HepG2 (cell line): ENCODE data around the gene TMTC1. TPM values are rescaled to one million over a fixed set of nuclear protein-coding genes. Genes with fewer than 3 reads are reported as not detected.

ENCODE experiments used
- ATAC-seq: fragments of 200-7000 bp; cut with Tn5 transposase; 3 replicates; pipeline ENCODE4 v1.9.1; 2020; ENCODE audit warnings: mild to moderate bottlenecking, moderate library complexity
- Bru-seq: library from RNA; stranded (reverse); fragments of 400-500 nt; gene quantifications from one replicate; lab custom pipeline; 2021; lab: Mats Ljungman, UMichigan
- BruChase-seq, 2 experiments: library from RNA; stranded (reverse); fragments of 400-500 nt; gene quantifications; one replicate each; lab custom pipeline; 2021; lab: Mats Ljungman, UMichigan
- BruUV-seq: library from RNA; stranded (reverse); fragments of 400-500 nt; replicated peaks from 2 replicates; lab custom pipeline; 2021; lab: Mats Ljungman, UMichigan
- CTCF ChIA-PET: fragments of 300-600 bp; formaldehyde crosslinking; extraction: SDS; loops from one replicate; lab custom pipeline; 2021; ENCODE audit warnings: low total read pairs, inconsistent platforms, low intra/inter-chr PET ratio; lab: Yijun Ruan, JAX
- POLR2A ChIA-PET: fragments of 350-600 bp; sonication (Branson Sonifier 250); formaldehyde crosslinking; loops from one replicate; lab custom pipeline; 2020; ENCODE audit warnings: antibody characterized with exemption, inconsistent platforms; lab: Yijun Ruan, JAX
- DNase-seq: peaks from one replicate; pipeline ENCODE4 v3.0.0-alpha.2; 2015; ENCODE audit warnings: low spot score
- FAIRE-seq: peaks from 3 replicates; lab custom pipeline; 2011; peaks lifted over from hg19 to GRCh38; lab: Jason Lieb, UNC
- H2AFZ ChIP-seq: one replicate; pipeline ENCODE4 v1.6.1; 2011; ENCODE audit warnings: low read length, inconsistent platforms
- H3K27ac ChIP-seq: fragments of 300-600 bp; 3 replicates; pipeline ENCODE4 v1.8.0; 2011; ENCODE audit warnings: mixed run types, mild to moderate bottlenecking, mixed read lengths, low read length, inconsistent platforms; ENCODE audit not compliant: insufficient read depth; ENCODE audit errors: extremely low read length
- H3K27me3 ChIP-seq, 2 experiments: fragments of 200-600 bp in 1 of 2; 2 replicates in 1 of 2; 3 replicates in 1 of 2; pipeline versions ENCODE4 v1.6.0 to v1.8.0; 2011; ENCODE audit warnings: low read length in 2 of 2, mild to moderate bottlenecking in 2 of 2, moderate library complexity in 2 of 2, inconsistent platforms in 1 of 2; ENCODE audit not compliant: insufficient read depth in 2 of 2, control insufficient read depth in 1 of 2
- H3K36me3 ChIP-seq, 2 experiments: fragments of 200-600 bp in 1 of 2; replicated peaks in 1 of 2; 2 replicates in 1 of 2; 3 replicates in 1 of 2; pipeline versions ENCODE4 v1.5.1 to v1.8.0; 2011; ENCODE audit warnings: low read length in 2 of 2, inconsistent platforms in 1 of 2; ENCODE audit not compliant: insufficient read depth in 2 of 2, control insufficient read depth in 1 of 2
- H3K4me1 ChIP-seq: 2 replicates; pipeline ENCODE4 v1.5.1; 2012; ENCODE audit warnings: low read length, inconsistent platforms; ENCODE audit not compliant: insufficient read depth
- H3K4me2 ChIP-seq: 2 replicates; pipeline ENCODE4 v1.6.0; 2011; ENCODE audit warnings: low read depth, low read length, inconsistent platforms
- H3K4me3 ChIP-seq, 3 experiments: fragments of 200-600 bp in 1 of 3; sonication (generic), shearing (Covaris generic) in 1 of 3; replicated peaks in 1 of 3; 2 replicates each; pipeline ENCODE4 v1.5.1; 2011 to 2016; ENCODE audit warnings: low read length in 3 of 3, inconsistent platforms in 2 of 3, low read depth in 2 of 3, mild to moderate bottlenecking in 2 of 3, control low read depth in 1 of 3, mixed read lengths in 1 of 3; ENCODE audit not compliant: insufficient read depth in 1 of 3
- H3K79me2 ChIP-seq: one replicate; pipeline ENCODE4 v1.6.1; 2011; ENCODE audit warnings: low read length, inconsistent platforms; ENCODE audit not compliant: insufficient read depth
- H3K9ac ChIP-seq: 2 replicates; pipeline ENCODE4 v1.6.0; 2011; ENCODE audit warnings: mild to moderate bottlenecking, low read depth, low read length, inconsistent platforms; ENCODE audit not compliant: insufficient read depth
- H3K9me3 ChIP-seq: 2 replicates; pipeline ENCODE4 v1.5.1; 2012; ENCODE audit warnings: mild to moderate bottlenecking, low read length
- H4K20me1 ChIP-seq: 2 replicates; pipeline ENCODE4 v1.6.0; 2011; ENCODE audit warnings: inconsistent platforms, mild to moderate bottlenecking, low read length, moderate library complexity; ENCODE audit not compliant: insufficient read depth
- EZH2 ChIP-seq: conservative IDR thresholded peaks from 2 replicates; pipeline ENCODE4 v1.6.1; 2012; ENCODE audit warnings: mild to moderate bottlenecking, low read depth, low read length, moderate library complexity
- GABPB1 ChIP-seq: IDR thresholded peaks from 2 replicates; pipeline ENCODE4 v1.6.1; 2016; ENCODE audit warnings: mild to moderate bottlenecking, missing genetic modification reagents, moderate library complexity, missing compliant biosample characterization
- HNRNPLL ChIP-seq: fragments of 200-400 bp; formaldehyde crosslinking; IDR thresholded peaks from 2 replicates; pipeline ENCODE4 v1.6.1; 2017; ENCODE audit warnings: mild to moderate bottlenecking, low read depth, low read length; ENCODE audit not compliant: poor library complexity, severe bottlenecking
- RFXANK ChIP-seq: IDR thresholded peaks from 2 replicates; pipeline ENCODE4 v1.6.1; 2016
- SATB2 ChIP-seq: sonication (generic); formaldehyde crosslinking; IDR thresholded peaks from 2 replicates; pipeline ENCODE4 v1.5.0; 2020; ENCODE audit warnings: missing genetic modification reagents
- SIN3A ChIP-seq: IDR thresholded peaks from 2 replicates; pipeline ENCODE4 v1.6.1; 2011; ENCODE audit warnings: low read depth, mild to moderate bottlenecking, control low read depth, low read length, borderline replicate concordance
- STAT5B ChIP-seq: sonication (generic); formaldehyde crosslinking; IDR thresholded peaks from 2 replicates; pipeline ENCODE4 v1.4.0; 2020; ENCODE audit warnings: missing genetic modification reagents
- ZNF317 ChIP-seq: sonication (generic); formaldehyde crosslinking; IDR thresholded peaks from 2 replicates; pipeline ENCODE4 v1.5.0; 2020; ENCODE audit warnings: mild to moderate bottlenecking, missing genetic modification reagents
- ZNF331 ChIP-seq: sonication (generic); formaldehyde crosslinking; IDR thresholded peaks from 2 replicates; pipeline ENCODE4 v1.4.0; 2020; ENCODE audit warnings: missing genetic modification reagents
- ZNF567 ChIP-seq: sonication (generic); formaldehyde crosslinking; IDR thresholded peaks from 2 replicates; pipeline ENCODE4 v1.8.1; 2023; ENCODE audit warnings: mild to moderate bottlenecking, missing genetic modification reagents, borderline replicate concordance
- ZZZ3 ChIP-seq: sonication (generic); formaldehyde crosslinking; IDR thresholded peaks from 2 replicates; pipeline ENCODE4 v1.4.0; 2020; ENCODE audit warnings: missing genetic modification reagents, mild to moderate bottlenecking, borderline replicate concordance
- WGBS: methylation state at CpG from one replicate; pipeline ENCODE4 v1.1.6; 2017; ENCODE audit warnings: low lambda C conversion rate; 5-methylcytosine and 5-hydroxymethylcytosine counted together
- in situ Hi-C: cut with HindIII; loops from 2 replicates; pipeline ENCODE4 v1.10.0; 2017; ENCODE audit warnings: low pct_unique_long_range_greater_than_20kb; ENCODE audit not compliant: extremely low pct_ligation_motif_present
- intact Hi-C: fragments of 100-400 bp; cut with micrococcal nuclease; formaldehyde crosslinking; loops from one replicate; pipeline ENCODE4 v1.10.0; 2022; ENCODE audit not compliant: unreplicated experiment
- long read RNA-seq, 2 experiments: library from RNA in 1 of 2; library from polyadenylated mRNA in 1 of 2; stranded (forward) in 1 of 2; unstranded in 1 of 2; transcript quantifications; one replicate each; pipeline ENCODE4 v2.0.0, GENCODE V29; 2019 to 2022
- polyA minus RNA-seq, 3 experiments: library from RNA; depleted of rRNA, polyadenylated mRNA; stranded (reverse); fragments of >200 nt; gene quantifications; 2 replicates each; pipeline ENCODE4 v1.2.3, GENCODE V29; 2011; ENCODE audit warnings: low replicate concordance in 1 of 3
- polyA plus RNA-seq, 8 experiments: library from polyadenylated mRNA; depleted of rRNA in 3 of 8; stranded (reverse) in 7 of 8; unstranded in 1 of 8; fragments of >200 nt; fragmentation: Illumina TruSeq in 4 of 8; extraction: Trizol in 4 of 8; gene quantifications; 2 replicates each; pipeline versions ENCODE4 v1.2.1 to v1.2.3, GENCODE V29; 2011 to 2016; ENCODE audit warnings: low read depth in 4 of 8, missing spikeins in 1 of 8, mixed read lengths in 1 of 8; ENCODE audit not compliant: insufficient read depth in 1 of 8
- total RNA-seq, 5 experiments: library from RNA; depleted of rRNA; stranded (reverse); fragments of >200 nt; fragmentation: Illumina TruSeq; extraction: Trizol; gene quantifications; 2 replicates each; pipeline ENCODE4 v1.2.3, GENCODE V29; 2016; ENCODE audit warnings: low read depth in 1 of 5
- TF ChIP-seq, protein P1 (sequence below): sonication (generic); formaldehyde crosslinking; IDR thresholded peaks from 2 replicates; pipeline ENCODE4 v1.8.0; 2022; ENCODE audit warnings: mild to moderate bottlenecking, missing genetic modification reagents
- TF ChIP-seq, protein P2 (sequence below), 2 experiments: IDR thresholded peaks; 2 replicates each; pipeline ENCODE4 v1.6.1; 2011 to 2012; ENCODE audit warnings: low read length in 2 of 2, borderline replicate concordance in 1 of 2, low read depth in 1 of 2, mild to moderate bottlenecking in 1 of 2, moderate library complexity in 1 of 2

TMTC1 gene
- 1.4 and 1.8 TPM in 2 replicates for total RNA-seq (2016; rRNA removed; fragmentation: Illumina TruSeq; extraction: Trizol)
- 0.35 and 0.71 TPM in 2 replicates for total RNA-seq (2016; cell fraction: cytosol; rRNA removed; fragmentation: Illumina TruSeq; extraction: Trizol; ENCODE audit: low read depth)
- total RNA-seq (2016; cell fraction: insoluble cytoplasmic fraction; rRNA removed; fragmentation: Illumina TruSeq; extraction: Trizol): 1.6 and 1.8 TPM in 2 replicates
- total RNA-seq (2016; cell fraction: membrane; rRNA removed; fragmentation: Illumina TruSeq; extraction: Trizol): 1.00 and 1.1 TPM in 2 replicates
- 2.6 and 2.8 TPM in 2 replicates for total RNA-seq (2016; cell fraction: nucleus; rRNA removed; fragmentation: Illumina TruSeq; extraction: Trizol)
- polyA plus RNA-seq (2011; rRNA removed): 0.69 and 1.1 TPM in 2 replicates
- 0.44 and 0.50 TPM in 2 replicates for polyA plus RNA-seq (2011; cell fraction: cytosol; rRNA removed)
- polyA plus RNA-seq (2011; cell fraction: nucleus; rRNA removed): 0.23 and 0.31 TPM in 2 replicates
- 0.42 and 0.63 TPM in 2 replicates for polyA plus RNA-seq (2012)
- 0.24 and 0.34 TPM in 2 replicates for polyA plus RNA-seq (2016; cell fraction: cytosol; fragmentation: Illumina TruSeq; extraction: Trizol; ENCODE audit: low read depth)
- 0.56 and 1.1 TPM in 2 replicates for polyA plus RNA-seq (2016; cell fraction: insoluble cytoplasmic fraction; fragmentation: Illumina TruSeq; extraction: Trizol; ENCODE audit: low read depth)
- 0.34 and 0.71 TPM in 2 replicates for polyA plus RNA-seq (2016; cell fraction: membrane; fragmentation: Illumina TruSeq; extraction: Trizol; ENCODE audit: low read depth)
- 1.3 and 1.6 TPM in 2 replicates for polyA plus RNA-seq (2016; cell fraction: nucleus; fragmentation: Illumina TruSeq; extraction: Trizol; ENCODE audit: insufficient read depth, low read depth)
- 1.0 and 109 TPM in 2 replicates for polyA minus RNA-seq (2011; rRNA and poly(A)+ RNA removed; ENCODE audit: low replicate concordance)
- 1.1 and 1.4 TPM in 2 replicates for polyA minus RNA-seq (2011; cell fraction: cytosol; rRNA and poly(A)+ RNA removed)
- polyA minus RNA-seq (2011; cell fraction: nucleus; rRNA and poly(A)+ RNA removed): 1.8 and 3.0 TPM in 2 replicates
- Bru-seq, nascent RNA: percentile 30 among the genes with signal in this experiment
- percentile 29 among the genes with signal in this experiment for BruChase-seq, experiment 1, labeled RNA remaining after a 6-hour chase
- percentile 26 among the genes with signal in this experiment for BruChase-seq, experiment 2, labeled RNA remaining after a 2-hour chase
- long read RNA-seq, experiment 1: 0 reads
- long read RNA-seq, experiment 2, partial matches to known transcripts: 1 of 3 reads
- long read RNA-seq, experiment 2, other reads (novel, unspliced or antisense): 2 of 3 reads

DNA sequence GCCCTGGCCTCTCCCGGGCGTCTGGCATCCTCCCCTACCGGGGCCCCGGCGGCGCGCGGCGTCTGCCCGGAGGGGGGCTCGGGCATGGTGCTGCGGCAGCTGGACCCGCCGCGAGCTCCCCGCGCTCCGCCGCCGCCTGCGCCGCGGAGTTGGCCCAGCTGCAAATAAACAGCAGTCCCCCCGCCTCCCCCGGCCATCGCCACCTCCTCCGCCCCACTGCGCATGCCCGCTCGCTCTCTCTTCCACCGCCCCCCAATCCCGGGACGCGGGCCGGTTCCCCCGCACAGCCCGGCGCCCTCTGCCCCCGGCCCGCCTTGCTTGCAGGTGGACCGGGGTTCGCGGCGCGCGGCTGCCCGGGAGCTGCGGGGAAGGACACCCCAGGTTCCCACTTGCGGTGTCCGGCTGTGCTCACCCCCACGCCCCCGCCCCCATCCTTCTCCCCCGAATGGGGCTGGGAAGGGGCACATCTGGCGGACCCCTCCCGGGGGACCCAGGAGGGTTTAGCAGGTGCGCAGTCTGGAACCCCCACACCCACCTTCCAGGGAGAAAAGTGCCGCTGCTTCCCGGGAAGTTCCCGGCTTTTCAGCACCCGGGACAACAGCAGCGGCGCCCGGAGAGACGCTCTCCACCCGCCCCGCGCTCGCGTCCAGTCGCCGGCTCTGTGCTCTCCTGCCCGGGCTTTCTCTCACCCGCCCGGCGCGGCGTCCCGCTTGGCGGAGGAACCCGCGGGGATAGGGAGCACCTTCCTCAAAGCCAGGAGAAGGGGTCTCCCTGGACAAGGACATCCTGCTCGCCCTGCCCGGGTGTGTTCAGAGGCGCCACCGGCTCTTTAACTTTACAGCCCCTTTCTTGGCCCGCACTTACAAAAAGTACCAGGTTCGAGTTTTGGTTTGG is at the start of gene TMTC1:
TMTC1 (minus strand) TSS at position 170 of the 894 bp plus-strand sequence. CDS start 191 bp downstream, outside the sequence.
- H3K9ac ChIP-seq: no peak within 1 kb of the TSS
- DNase-seq: no peak
- H3K27me3 ChIP-seq: peaks cover 0 to 41% of the 10 kb centered on the region in 2 experiments; a peak in 3 of 5 replicates
- intact Hi-C loops: loop anchor here (10.0 kb wide), 1 partner anchor 139 kb away; no protein-coding TSS in a partner anchor
- ChIA-PET CTCF (no interaction called here), POLR2A (no interaction called here)
- H3K4me1 ChIP-seq: 0 out of 2 replicates have a peak, but pooled peaks cover 10% of the 10 kb centered on the region
- in situ Hi-C loops: no loop called here
- no peaks in the 10 kb centered on the region for H3K9me3 ChIP-seq
- FAIRE-seq: no peak
- WGBS: 0% methylated on average over 13 of the region's 87 CpGs
- peak; percentile 89 for ATAC-seq
- no peak within 1 kb of the TSS for H3K27ac ChIP-seq
- H3K4me3 ChIP-seq: peak within 1 kb of the TSS; percentile 54 to 68 (median 56); a peak in 5 of 6 replicates
- H3K79me2 ChIP-seq: no peaks in the 10 kb centered on the region
- BruUV-seq: no TSS peak
- no peaks in the 10 kb centered on the region for H3K36me3 ChIP-seq
- no peaks in the 10 kb centered on the region for H4K20me1 ChIP-seq
- peak within 1 kb of the TSS; percentile 72 for H3K4me2 ChIP-seq
- H2AFZ ChIP-seq: no peak within 1 kb of the TSS
- TF ChIP-seq SATB2 (CRISPR knock-in tag) (no peak), ZNF317 (no peak), ZNF331 (CRISPR knock-in tag) (no peak), STAT5B (CRISPR knock-in tag) (no peak), EZH2 (0 out of 2 replicates have a peak, but pooled peaks have one; percentile 67), ZNF567 (no peak), SIN3A (no peak), HNRNPLL (peak; percentile 24), GABPB1 (CRISPR knock-in tag) (0 out of 2 replicates have a peak, but pooled peaks have one; percentile 28), RFXANK (CRISPR knock-in tag) (no peak), ZZZ3 (CRISPR knock-in tag) (no peak)
- TF ChIP-seq, protein P1, sequence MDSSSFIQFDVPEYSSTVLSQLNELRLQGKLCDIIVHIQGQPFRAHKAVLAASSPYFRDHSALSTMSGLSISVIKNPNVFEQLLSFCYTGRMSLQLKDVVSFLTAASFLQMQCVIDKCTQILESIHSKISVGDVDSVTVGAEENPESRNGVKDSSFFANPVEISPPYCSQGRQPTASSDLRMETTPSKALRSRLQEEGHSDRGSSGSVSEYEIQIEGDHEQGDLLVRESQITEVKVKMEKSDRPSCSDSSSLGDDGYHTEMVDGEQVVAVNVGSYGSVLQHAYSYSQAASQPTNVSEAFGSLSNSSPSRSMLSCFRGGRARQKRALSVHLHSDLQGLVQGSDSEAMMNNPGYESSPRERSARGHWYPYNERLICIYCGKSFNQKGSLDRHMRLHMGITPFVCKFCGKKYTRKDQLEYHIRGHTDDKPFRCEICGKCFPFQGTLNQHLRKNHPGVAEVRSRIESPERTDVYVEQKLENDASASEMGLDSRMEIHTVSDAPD: no peak
- TF ChIP-seq, protein P2, sequence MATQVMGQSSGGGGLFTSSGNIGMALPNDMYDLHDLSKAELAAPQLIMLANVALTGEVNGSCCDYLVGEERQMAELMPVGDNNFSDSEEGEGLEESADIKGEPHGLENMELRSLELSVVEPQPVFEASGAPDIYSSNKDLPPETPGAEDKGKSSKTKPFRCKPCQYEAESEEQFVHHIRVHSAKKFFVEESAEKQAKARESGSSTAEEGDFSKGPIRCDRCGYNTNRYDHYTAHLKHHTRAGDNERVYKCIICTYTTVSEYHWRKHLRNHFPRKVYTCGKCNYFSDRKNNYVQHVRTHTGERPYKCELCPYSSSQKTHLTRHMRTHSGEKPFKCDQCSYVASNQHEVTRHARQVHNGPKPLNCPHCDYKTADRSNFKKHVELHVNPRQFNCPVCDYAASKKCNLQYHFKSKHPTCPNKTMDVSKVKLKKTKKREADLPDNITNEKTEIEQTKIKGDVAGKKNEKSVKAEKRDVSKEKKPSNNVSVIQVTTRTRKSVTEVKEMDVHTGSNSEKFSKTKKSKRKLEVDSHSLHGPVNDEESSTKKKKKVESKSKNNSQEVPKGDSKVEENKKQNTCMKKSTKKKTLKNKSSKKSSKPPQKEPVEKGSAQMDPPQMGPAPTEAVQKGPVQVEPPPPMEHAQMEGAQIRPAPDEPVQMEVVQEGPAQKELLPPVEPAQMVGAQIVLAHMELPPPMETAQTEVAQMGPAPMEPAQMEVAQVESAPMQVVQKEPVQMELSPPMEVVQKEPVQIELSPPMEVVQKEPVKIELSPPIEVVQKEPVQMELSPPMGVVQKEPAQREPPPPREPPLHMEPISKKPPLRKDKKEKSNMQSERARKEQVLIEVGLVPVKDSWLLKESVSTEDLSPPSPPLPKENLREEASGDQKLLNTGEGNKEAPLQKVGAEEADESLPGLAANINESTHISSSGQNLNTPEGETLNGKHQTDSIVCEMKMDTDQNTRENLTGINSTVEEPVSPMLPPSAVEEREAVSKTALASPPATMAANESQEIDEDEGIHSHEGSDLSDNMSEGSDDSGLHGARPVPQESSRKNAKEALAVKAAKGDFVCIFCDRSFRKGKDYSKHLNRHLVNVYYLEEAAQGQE (IDR thresholded peaks at IDR 0.05; ENCODE audit: borderline replicate concordance in 1 of 2, low read depth in 1 of 2, low read length in 2 of 2): peak; percentile 26 to 85
